Osteoblast (primary cell): ENCODE data around the gene CD8B2. TPM values are rescaled to one million over a fixed set of nuclear protein-coding genes. Genes with fewer than 3 reads are reported as not detected.

Experiments used
- DNase-seq: peaks from one replicate; pipeline ENCODE4 v3.0.0; 2011; ENCODE audit warnings: low spot score, mixed read lengths; ENCODE audit not compliant: insufficient read length; ENCODE audit errors: missing footprints
- H2AFZ ChIP-seq: 2 replicates; pipeline ENCODE4 v1.6.0; 2011; ENCODE audit warnings: mild to moderate bottlenecking, low read length
- H3K27ac ChIP-seq: 2 replicates; pipeline ENCODE4 v1.5.1; 2011; ENCODE audit warnings: mild to moderate bottlenecking, low read depth, low read length, moderate library complexity
- H3K27me3 ChIP-seq: 2 replicates; pipeline ENCODE4 v1.6.0; 2012; ENCODE audit warnings: mild to moderate bottlenecking, control low read depth, inconsistent platforms, low read length, moderate library complexity; ENCODE audit not compliant: insufficient read depth
- H3K36me3 ChIP-seq: 2 replicates; pipeline ENCODE4 v1.5.1; 2011; ENCODE audit warnings: mild to moderate bottlenecking, low read length, control low read depth, moderate library complexity; ENCODE audit not compliant: insufficient read depth
- H3K4me1 ChIP-seq: 2 replicates; pipeline ENCODE4 v1.5.1; 2011; ENCODE audit warnings: mild to moderate bottlenecking, low read length, control low read depth, moderate library complexity; ENCODE audit not compliant: insufficient read depth
- H3K4me2 ChIP-seq: 2 replicates; pipeline ENCODE4 v1.6.0; 2011; ENCODE audit warnings: mild to moderate bottlenecking, low read length; ENCODE audit not compliant: insufficient read depth
- H3K4me3 ChIP-seq: fragments of 200-600 bp; sonication (generic); 3 replicates; pipeline ENCODE4 v1.5.1; 2012; ENCODE audit warnings: mild to moderate bottlenecking, low read length, inconsistent platforms; ENCODE audit not compliant: insufficient read depth
- H3K79me2 ChIP-seq: 2 replicates; pipeline ENCODE4 v1.6.0; 2012; ENCODE audit warnings: mild to moderate bottlenecking, low read length, control low read depth, inconsistent platforms; ENCODE audit not compliant: insufficient read depth
- H3K9me3 ChIP-seq: 2 replicates; pipeline ENCODE4 v1.5.1; 2011; ENCODE audit warnings: low read depth, low read length, control low read depth
- H4K20me1 ChIP-seq: 2 replicates; pipeline ENCODE4 v1.6.0; 2012; ENCODE audit warnings: mild to moderate bottlenecking, low read length, control low read depth; ENCODE audit not compliant: insufficient read depth
- CTCF ChIP-seq: IDR thresholded peaks from 2 replicates; pipeline ENCODE4 v1.5.1; 2011; ENCODE audit warnings: mild to moderate bottlenecking, low read depth, low read length, moderate library complexity; ENCODE audit errors: extremely low read depth
- total RNA-seq: library from RNA; depleted of rRNA; stranded (reverse); fragments of >200 nt; gene quantifications from 2 replicates; pipeline ENCODE4 v1.2.3, GENCODE V29; 2012

CD8B2 gene
- total RNA-seq, 1 donor: not detected

GRCh38 chr2:106521016-106521415 lies 33.9 kb downstream of the CD8B2 start:
- no peak overlapping the region for H3K4me3 ChIP-seq
- H3K27ac ChIP-seq: no peak overlapping the region
- H3K79me2 ChIP-seq: no peaks in the 10 kb centered on the region
- no peaks in the 10 kb centered on the region for H3K27me3 ChIP-seq
- no peak overlapping the region for H3K4me2 ChIP-seq
- no peaks in the 10 kb centered on the region for H3K4me1 ChIP-seq
- H3K36me3 ChIP-seq: no peaks in the 10 kb centered on the region
- H3K9me3 ChIP-seq: no peaks in the 10 kb centered on the region
- H2AFZ ChIP-seq: no peak overlapping the region
- DNase-seq: no peak
- TF ChIP-seq CTCF: no peak
- no peaks in the 10 kb centered on the region for H4K20me1 ChIP-seq

DNA sequence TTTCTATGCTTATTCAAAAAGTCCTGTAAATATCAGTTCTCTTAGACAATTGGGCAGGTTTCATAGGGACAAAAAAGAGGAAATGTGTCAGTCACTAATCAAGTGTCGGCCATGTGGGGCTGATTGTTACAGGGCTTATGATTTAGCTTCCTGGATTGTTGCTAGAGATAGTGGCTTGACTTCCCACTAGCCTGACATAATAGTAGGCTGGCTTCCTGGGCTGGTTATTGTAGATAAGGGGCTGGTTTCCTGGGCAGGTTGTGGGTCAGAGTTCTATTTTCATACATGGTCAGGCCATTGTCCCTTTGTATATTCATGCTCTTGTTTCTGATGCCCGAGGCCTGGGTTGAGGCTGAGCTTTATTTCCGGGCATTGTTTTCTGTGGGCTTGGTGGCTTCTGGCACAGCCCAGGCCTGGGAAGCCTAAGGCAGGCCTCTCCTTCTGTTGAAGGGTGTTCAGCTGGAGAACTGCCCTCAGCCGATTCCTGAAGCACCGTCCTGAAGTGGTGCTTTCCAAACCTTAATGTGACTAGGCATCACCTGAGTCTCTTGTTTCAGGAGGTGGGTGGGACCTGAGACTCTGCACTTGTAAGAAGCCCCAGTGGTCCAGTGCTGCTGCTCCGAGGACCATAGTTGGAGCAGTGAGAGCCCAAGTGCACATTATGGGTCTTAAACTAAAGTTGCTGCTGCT lies 37.0 kb downstream of the CD8B2 start:
- H3K27ac ChIP-seq: no peak overlapping the region
- no peak overlapping the region for H2AFZ ChIP-seq
- H3K36me3 ChIP-seq: no peaks in the 10 kb centered on the region
- DNase-seq: no peak
- H3K27me3 ChIP-seq: peaks cover 5% of the 10 kb centered on the region
- no peaks in the 10 kb centered on the region for H3K79me2 ChIP-seq
- no peaks in the 10 kb centered on the region for H3K9me3 ChIP-seq
- H3K4me3 ChIP-seq: no peak overlapping the region
- no peak overlapping the region for H3K4me2 ChIP-seq
- no peaks in the 10 kb centered on the region for H4K20me1 ChIP-seq
- no peaks in the 10 kb centered on the region for H3K4me1 ChIP-seq
- TF ChIP-seq CTCF: no peak

GRCh38 chr2:106530866-106531265 lies 43.7 kb downstream of the CD8B2 start:
- H3K27ac ChIP-seq: no peak overlapping the region
- H3K4me2 ChIP-seq: no peak overlapping the region
- H3K36me3 ChIP-seq: no peaks in the 10 kb centered on the region
- H3K4me3 ChIP-seq: no peak overlapping the region
- DNase-seq: no peak
- H3K79me2 ChIP-seq: no peaks in the 10 kb centered on the region
- no peaks in the 10 kb centered on the region for H4K20me1 ChIP-seq
- no peaks in the 10 kb centered on the region for H3K4me1 ChIP-seq
- no peak overlapping the region for H2AFZ ChIP-seq
- H3K27me3 ChIP-seq: peaks cover 6% of the 10 kb centered on the region
- TF ChIP-seq CTCF: no peak
- H3K9me3 ChIP-seq: no peaks in the 10 kb centered on the region

GRCh38 chr2:106531676-106532214 lies 44.6 kb downstream of the CD8B2 start:
- no peaks in the 10 kb centered on the region for H3K4me1 ChIP-seq
- H4K20me1 ChIP-seq: no peaks in the 10 kb centered on the region
- no peak for TF ChIP-seq CTCF
- no peak overlapping the region for H3K27ac ChIP-seq
- H2AFZ ChIP-seq: no peak overlapping the region
- H3K79me2 ChIP-seq: no peaks in the 10 kb centered on the region
- H3K27me3 ChIP-seq: peaks cover 6% of the 10 kb centered on the region
- no peaks in the 10 kb centered on the region for H3K36me3 ChIP-seq
- no peak for DNase-seq
- H3K4me2 ChIP-seq: no peak overlapping the region
- H3K4me3 ChIP-seq: no peak overlapping the region
- no peaks in the 10 kb centered on the region for H3K9me3 ChIP-seq
